Bronchial epithelial cell (primary cell): ENCODE data around the gene PRKAR2B. TPM values are rescaled to one million over a fixed set of nuclear protein-coding genes. Genes with fewer than 3 reads are reported as not detected.
A peak's percentile ranks its signal among the peaks of the same experiment; 100 is the strongest.

Experiments
- DNase-seq: peaks from one replicate; pipeline ENCODE4 v3.0.0-alpha.2; 2010; ENCODE audit warnings: low read depth
- FAIRE-seq: peaks from 2 replicates; lab custom pipeline; 2011; peaks lifted over from hg19 to GRCh38; lab: Jason Lieb, UNC
- H3K27me3 ChIP-seq: 2 replicates; pipeline ENCODE4 v1.5.1; 2011; ENCODE audit warnings: low read length; ENCODE audit not compliant: control insufficient read depth, insufficient read depth
- H3K36me3 ChIP-seq: 2 replicates; pipeline ENCODE4 v1.5.1; 2011; ENCODE audit warnings: low read length; ENCODE audit not compliant: control insufficient read depth, insufficient read depth
- H3K4me3 ChIP-seq: 2 replicates; pipeline ENCODE4 v1.5.1; 2011; ENCODE audit warnings: mild to moderate bottlenecking, low read depth, low read length, control low read depth
- total RNA-seq: library from RNA; depleted of rRNA; stranded (reverse); fragments of >200 nt; gene quantifications from 2 replicates; pipeline ENCODE4 v1.2.1, GENCODE V29; 2014
- TF ChIP-seq, protein P1 (sequence below): IDR thresholded peaks from 2 replicates; pipeline ENCODE4 v1.5.1; 2011; ENCODE audit warnings: mild to moderate bottlenecking, moderate library complexity, low read length, control low read depth, inconsistent platforms; ENCODE audit not compliant: insufficient read depth, severe bottlenecking

Gene PRKAR2B
- total RNA-seq, result 0.26 TPM in 1 of 2 replicates, not detected in the other

DNA sequence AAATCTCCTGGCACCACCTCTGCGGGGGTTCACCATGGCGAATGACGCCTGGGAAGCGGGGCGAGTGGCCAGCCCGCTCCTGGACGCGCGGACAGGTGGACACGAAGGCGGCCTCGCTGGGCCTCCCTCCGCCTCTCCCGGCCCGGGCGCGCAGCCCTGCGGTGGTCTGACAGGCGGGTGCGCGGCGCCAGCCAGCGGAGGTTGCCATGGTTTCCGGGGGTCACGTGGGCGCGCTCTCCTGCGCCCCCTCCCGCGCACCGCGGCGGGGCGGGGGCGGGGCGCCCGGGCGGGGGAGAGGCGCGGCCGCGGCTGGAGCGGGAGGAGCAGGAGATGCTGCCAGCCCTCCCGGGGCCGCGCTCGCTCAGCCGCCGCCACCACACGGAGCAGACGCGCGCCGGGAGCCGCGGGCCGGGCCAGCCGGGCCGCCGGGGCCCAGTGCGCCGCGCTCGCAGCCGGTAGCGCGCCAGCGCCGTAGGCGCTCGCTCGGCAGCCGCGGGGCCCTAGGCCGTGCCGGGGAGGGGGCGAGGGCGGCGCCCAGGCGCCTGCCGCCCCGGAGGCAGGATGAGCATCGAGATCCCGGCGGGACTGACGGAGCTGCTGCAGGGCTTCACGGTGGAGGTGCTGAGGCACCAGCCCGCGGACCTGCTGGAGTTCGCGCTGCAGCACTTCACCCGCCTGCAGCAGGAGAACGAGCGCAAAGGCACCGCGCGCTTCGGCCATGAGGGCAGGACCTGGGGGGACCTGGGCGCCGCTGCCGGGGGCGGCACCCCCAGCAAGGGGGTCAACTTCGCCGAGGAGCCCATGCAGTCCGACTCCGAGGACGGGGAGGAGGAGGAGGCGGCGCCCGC lies at the start of gene PRKAR2B:
PRKAR2B (plus strand) TSS at position 359 of the 848 bp plus-strand sequence; CDS start at position 562, 203 bp downstream.
- Histone ChIP-seq H3K4me3 (peak within 1 kb of the TSS; percentile 23), H3K36me3 (no peaks in the 10 kb centered on the region), H3K27me3 (peaks cover 17% of the 10 kb centered on the region)
- TF ChIP-seq, protein P1, sequence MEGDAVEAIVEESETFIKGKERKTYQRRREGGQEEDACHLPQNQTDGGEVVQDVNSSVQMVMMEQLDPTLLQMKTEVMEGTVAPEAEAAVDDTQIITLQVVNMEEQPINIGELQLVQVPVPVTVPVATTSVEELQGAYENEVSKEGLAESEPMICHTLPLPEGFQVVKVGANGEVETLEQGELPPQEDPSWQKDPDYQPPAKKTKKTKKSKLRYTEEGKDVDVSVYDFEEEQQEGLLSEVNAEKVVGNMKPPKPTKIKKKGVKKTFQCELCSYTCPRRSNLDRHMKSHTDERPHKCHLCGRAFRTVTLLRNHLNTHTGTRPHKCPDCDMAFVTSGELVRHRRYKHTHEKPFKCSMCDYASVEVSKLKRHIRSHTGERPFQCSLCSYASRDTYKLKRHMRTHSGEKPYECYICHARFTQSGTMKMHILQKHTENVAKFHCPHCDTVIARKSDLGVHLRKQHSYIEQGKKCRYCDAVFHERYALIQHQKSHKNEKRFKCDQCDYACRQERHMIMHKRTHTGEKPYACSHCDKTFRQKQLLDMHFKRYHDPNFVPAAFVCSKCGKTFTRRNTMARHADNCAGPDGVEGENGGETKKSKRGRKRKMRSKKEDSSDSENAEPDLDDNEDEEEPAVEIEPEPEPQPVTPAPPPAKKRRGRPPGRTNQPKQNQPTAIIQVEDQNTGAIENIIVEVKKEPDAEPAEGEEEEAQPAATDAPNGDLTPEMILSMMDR, result no peak
- FAIRE-seq (no peak), DNase-seq (no peak)

DNA sequence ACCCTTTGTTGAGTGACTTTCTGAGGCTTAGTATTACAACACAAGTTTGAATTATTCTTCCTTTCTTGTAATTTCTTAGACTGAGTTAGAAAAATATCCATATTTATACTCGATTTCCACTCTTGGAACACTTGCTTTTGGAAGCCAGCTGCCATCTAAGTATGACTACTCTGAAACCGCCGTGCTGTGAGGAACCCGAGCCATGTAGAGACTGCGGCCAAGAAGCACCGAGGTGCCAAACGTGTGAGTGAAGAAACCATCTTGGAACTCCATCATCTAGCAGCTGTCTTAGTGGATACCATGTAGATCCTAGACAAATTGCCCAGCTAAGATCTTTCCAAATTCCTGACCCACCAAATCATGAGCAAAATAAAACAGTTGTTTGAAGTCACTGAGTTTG lies 49.7 kb upstream of the PRKAR2B start:
- FAIRE-seq (no peak), DNase-seq (no peak)
- Histone ChIP-seq H3K36me3 (no peaks in the 10 kb centered on the region), H3K27me3 (no peaks in the 10 kb centered on the region), H3K4me3 (no peak overlapping the region)
- TF ChIP-seq, protein P1, result no peak

DNA sequence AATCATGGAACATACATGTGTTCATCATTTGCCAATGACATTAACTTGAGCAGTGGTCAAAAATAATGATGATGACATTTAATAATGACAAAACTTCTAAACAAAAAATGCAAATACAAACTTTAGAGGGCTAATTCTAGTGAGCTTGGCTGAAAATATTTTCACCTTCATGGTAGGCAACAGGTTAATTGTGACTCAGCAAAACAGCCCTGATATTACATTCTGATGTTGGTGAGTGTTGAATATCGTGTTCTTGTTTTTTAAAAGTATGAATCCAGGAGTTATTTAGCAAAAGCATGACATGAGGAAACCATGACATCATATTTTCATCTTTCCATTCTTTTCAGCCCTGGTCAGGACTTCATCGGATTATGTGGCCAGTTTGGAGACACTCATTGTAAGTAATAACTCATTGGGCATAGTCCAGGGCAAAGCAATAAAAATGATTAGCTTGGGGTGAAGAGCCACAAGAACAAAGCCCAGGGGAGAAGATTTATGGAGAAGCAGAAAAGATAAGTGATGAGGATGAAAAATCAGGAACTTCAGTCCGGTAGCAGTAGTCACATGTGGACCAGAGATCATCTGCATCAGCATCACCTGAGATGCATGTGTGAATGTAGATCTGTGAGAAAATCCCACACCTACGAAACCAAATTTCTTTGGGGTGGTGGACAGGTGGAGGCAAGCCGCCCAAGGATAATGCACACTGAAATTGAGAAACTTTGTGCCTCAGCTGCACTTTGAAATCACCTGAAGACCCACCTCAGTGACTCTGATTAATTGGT lies 46.8 kb upstream of the PRKAR2B start:
- FAIRE-seq (no peak), DNase-seq (no peak)
- Histone ChIP-seq H3K27me3 (no peaks in the 10 kb centered on the region), H3K36me3 (no peaks in the 10 kb centered on the region), H3K4me3 (no peak overlapping the region)
- TF ChIP-seq, protein P1, result no peak

DNA sequence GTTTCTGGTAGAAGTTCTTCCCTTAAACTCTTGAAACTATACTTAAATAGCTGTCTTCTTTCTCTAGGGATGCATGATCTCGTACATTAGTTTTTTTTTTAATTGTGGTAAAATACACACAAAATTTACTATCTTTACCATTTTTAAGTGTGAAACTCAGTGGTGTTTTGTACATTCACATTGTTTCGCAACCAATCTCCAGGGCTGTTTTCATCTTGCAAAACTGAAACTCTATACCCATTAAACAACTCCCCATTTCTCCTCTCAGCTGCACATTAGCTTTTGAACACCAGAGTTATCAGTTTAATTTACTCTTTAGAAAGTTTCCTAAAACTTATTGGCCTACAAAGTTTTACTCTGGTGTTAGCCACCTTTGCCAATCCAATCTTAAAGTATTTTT lies 45.5 kb upstream of the PRKAR2B start:
- TF ChIP-seq, protein P1, result no peak
- Histone ChIP-seq H3K4me3 (no peak overlapping the region), H3K27me3 (no peaks in the 10 kb centered on the region), H3K36me3 (no peaks in the 10 kb centered on the region)
- peak; percentile 2 for DNase-seq
- FAIRE-seq, result no peak

DNA sequence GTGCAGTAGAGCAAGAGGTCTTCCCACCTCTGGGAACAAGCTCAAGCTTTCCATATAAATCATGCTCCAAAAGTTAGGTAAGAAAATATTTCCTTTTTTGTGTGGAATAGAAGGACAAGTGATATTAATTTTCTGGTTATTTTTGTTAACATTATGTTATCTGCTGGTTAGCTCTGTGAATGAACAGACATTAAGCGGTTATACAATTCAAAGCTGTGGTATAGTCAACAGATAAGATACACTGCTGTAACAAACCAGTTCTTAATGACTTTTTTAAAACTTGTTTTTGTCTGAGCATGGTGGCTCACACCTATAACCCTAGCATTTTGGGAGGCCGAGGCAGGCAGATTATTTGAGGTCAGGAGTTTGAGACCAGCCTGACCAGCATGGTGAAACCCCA lies 43.0 kb upstream of the PRKAR2B start:
- DNase-seq, result no peak
- Histone ChIP-seq H3K36me3 (no peaks in the 10 kb centered on the region), H3K27me3 (no peaks in the 10 kb centered on the region), H3K4me3 (no peak overlapping the region)
- no peak for FAIRE-seq
- TF ChIP-seq, protein P1, result no peak
